CD4-positive, alpha-beta T cell (primary cell): Measurements from ENCODE around the gene SHISA6. TPM values are rescaled to one million over a fixed set of nuclear protein-coding genes. Genes with fewer than 3 reads are reported as not detected.

ENCODE experiments used
- ATAC-seq: fragments of 200-7000 bp; cut with Tn5 transposase; one replicate; pipeline ENCODE4 v1.10.0; 2022; ENCODE audit warnings: mild to moderate bottlenecking; ENCODE audit not compliant: poor library complexity
- CTCF ChIA-PET: fragments of 350-600 bp; sonication (Branson Sonifier 250); formaldehyde crosslinking; loops from one replicate; lab custom pipeline; 2021; ENCODE audit warnings: antibody characterized with exemption, inconsistent platforms; lab: Charles Lee
- POLR2A ChIA-PET: fragments of 350-600 bp; sonication (Branson Sonifier 250); formaldehyde crosslinking; loops from one replicate; lab custom pipeline; 2021; ENCODE audit warnings: antibody characterized with exemption, inconsistent platforms; lab: Charles Lee
- DNase-seq, 14 experiments: peaks; one replicate each; pipeline ENCODE4 v3.0.0-alpha.2; 2013 to 2020; ENCODE audit warnings: mixed read lengths in 2 of 14
- H3K27ac ChIP-seq, 2 donors: one replicate each; pipeline versions ENCODE4 v1.5.1 to v1.7.0; 2013; ENCODE audit warnings: low read length in 2 of 2, low read depth in 1 of 2, mild to moderate bottlenecking in 1 of 2
- H3K27me3 ChIP-seq, 2 experiments: 1 replicate in 1 of 2; 2 replicates in 1 of 2; pipeline versions ENCODE4 v1.6.1 to v1.7.0; 2013; ENCODE audit warnings: low read length in 2 of 2, control low read depth in 1 of 2, mild to moderate bottlenecking in 1 of 2, moderate library complexity in 1 of 2; ENCODE audit not compliant: insufficient read depth in 2 of 2, control insufficient read depth in 1 of 2
- H3K36me3 ChIP-seq: one replicate; pipeline ENCODE4 v1.6.1; 2013; ENCODE audit warnings: low read length, control low read depth; ENCODE audit not compliant: insufficient read depth
- H3K4me1 ChIP-seq: one replicate; pipeline ENCODE4 v1.6.1; 2013; ENCODE audit warnings: low read length, control low read depth; ENCODE audit not compliant: insufficient read depth
- H3K4me3 ChIP-seq: one replicate; pipeline ENCODE4 v1.5.1; 2013; ENCODE audit warnings: mild to moderate bottlenecking, low read length, moderate library complexity
- H3K9me3 ChIP-seq, 2 experiments: 1 replicate in 1 of 2; 2 replicates in 1 of 2; pipeline versions ENCODE4 v1.6.1 to v1.7.0; 2013; ENCODE audit warnings: low read length in 2 of 2, mild to moderate bottlenecking in 2 of 2, control low read depth in 1 of 2, moderate library complexity in 1 of 2; ENCODE audit not compliant: control insufficient read depth in 1 of 2, insufficient read depth in 1 of 2
- H3K27ac Mint-ChIP-seq: one replicate; pipeline ENCODE4 v1.8.0; 2020; ENCODE audit warnings: mixed read lengths
- H3K27me3 Mint-ChIP-seq: one replicate; pipeline ENCODE4 v1.8.0; 2021; ENCODE audit warnings: mixed read lengths
- H3K36me3 Mint-ChIP-seq: one replicate; pipeline ENCODE4 v1.8.0; 2021; ENCODE audit warnings: low read depth, mixed read lengths
- H3K4me1 Mint-ChIP-seq: one replicate; pipeline ENCODE4 v1.8.0; 2021; ENCODE audit warnings: low read depth, mixed read lengths
- H3K4me3 Mint-ChIP-seq: one replicate; pipeline ENCODE4 v1.8.0; 2020; ENCODE audit warnings: mild to moderate bottlenecking, mixed read lengths
- H3K9me3 Mint-ChIP-seq: one replicate; pipeline ENCODE4 v1.8.0; 2020; ENCODE audit warnings: mixed read lengths
- intact Hi-C, 2 experiments: fragments of 100-400 bp; cut with DNase I in 1 of 2; cut with micrococcal nuclease in 1 of 2; formaldehyde crosslinking; loops; one replicate each; pipeline versions ENCODE4 v1.15.1 to v1.9.0; 2023 to 2025; cut with DNase I, micrococcal nuclease
- total RNA-seq, 174 experiments: library from RNA in 2 of 174; stranded (reverse) in 2 of 174; gene quantifications; one replicate each; pipeline ENCODE4 v1.2.3 and lab custom pipeline; 2021 to 2026
- TF ChIP-seq, protein P1 (sequence below): fragments of 200-600 bp; IDR thresholded peaks from one replicate; pipeline ENCODE4 v1.8.0; 2022; ENCODE audit warnings: antibody characterized with exemption, mild to moderate bottlenecking

SHISA6 gene
- total RNA-seq, 2 experiments from 2014 or later = not detected

DNA sequence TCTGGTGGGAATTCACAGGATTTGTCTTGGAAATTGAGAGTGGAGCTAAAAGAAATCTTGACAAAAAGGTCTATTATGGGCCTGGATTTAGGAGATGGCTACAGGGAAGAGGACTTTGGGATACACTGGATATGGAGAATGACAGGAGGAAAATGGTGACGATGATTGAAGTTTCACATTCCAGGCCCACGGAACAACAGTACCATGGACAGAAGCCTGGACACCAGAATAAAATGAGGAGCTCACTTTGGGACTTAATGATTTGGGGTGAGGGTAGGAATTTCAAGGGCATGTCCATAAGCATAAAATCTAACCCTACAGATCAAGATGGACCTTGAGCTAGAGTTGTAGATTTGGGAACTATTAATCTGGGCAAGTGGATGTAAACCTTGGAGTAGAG lies 309.4 kb downstream of the SHISA6 start:
- H3K27ac ChIP-seq = no peak overlapping the region
- no peaks in the 10 kb centered on the region for H3K4me1 ChIP-seq
- peaks cover 6% of the 10 kb centered on the region for H3K9me3 Mint-ChIP-seq
- DNase-seq (no peak), ATAC-seq (no peak)
- H3K4me1 Mint-ChIP-seq = no peaks in the 10 kb centered on the region
- no peaks in the 10 kb centered on the region for H3K27me3 Mint-ChIP-seq
- H3K4me3 Mint-ChIP-seq = no peak overlapping the region
- no peaks in the 10 kb centered on the region for H3K36me3 Mint-ChIP-seq
- no peaks in the 10 kb centered on the region for H3K27me3 ChIP-seq
- POLR2A ChIA-PET = no interaction called here
- H3K9me3 ChIP-seq = peaks cover 0 to 5% of the 10 kb centered on the region in 2 experiments
- intact Hi-C loops = no loop called here
- TF ChIP-seq, protein P1, sequence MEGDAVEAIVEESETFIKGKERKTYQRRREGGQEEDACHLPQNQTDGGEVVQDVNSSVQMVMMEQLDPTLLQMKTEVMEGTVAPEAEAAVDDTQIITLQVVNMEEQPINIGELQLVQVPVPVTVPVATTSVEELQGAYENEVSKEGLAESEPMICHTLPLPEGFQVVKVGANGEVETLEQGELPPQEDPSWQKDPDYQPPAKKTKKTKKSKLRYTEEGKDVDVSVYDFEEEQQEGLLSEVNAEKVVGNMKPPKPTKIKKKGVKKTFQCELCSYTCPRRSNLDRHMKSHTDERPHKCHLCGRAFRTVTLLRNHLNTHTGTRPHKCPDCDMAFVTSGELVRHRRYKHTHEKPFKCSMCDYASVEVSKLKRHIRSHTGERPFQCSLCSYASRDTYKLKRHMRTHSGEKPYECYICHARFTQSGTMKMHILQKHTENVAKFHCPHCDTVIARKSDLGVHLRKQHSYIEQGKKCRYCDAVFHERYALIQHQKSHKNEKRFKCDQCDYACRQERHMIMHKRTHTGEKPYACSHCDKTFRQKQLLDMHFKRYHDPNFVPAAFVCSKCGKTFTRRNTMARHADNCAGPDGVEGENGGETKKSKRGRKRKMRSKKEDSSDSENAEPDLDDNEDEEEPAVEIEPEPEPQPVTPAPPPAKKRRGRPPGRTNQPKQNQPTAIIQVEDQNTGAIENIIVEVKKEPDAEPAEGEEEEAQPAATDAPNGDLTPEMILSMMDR = no peak
- H3K27ac Mint-ChIP-seq = no peak overlapping the region
- CTCF ChIA-PET = no interaction called here
- H3K4me3 ChIP-seq = no peak overlapping the region
- H3K36me3 ChIP-seq = no peaks in the 10 kb centered on the region

GRCh38 chr17:11551442-11551841 lies 310.4 kb downstream of the SHISA6 start:
- H3K27me3 Mint-ChIP-seq = no peaks in the 10 kb centered on the region
- no peak for ATAC-seq
- no peak overlapping the region for H3K27ac ChIP-seq
- DNase-seq = no peak
- TF ChIP-seq, protein P1 = no peak
- H3K9me3 Mint-ChIP-seq = peaks cover 10% of the 10 kb centered on the region
- CTCF ChIA-PET = no interaction called here
- H3K27ac Mint-ChIP-seq = no peak overlapping the region
- H3K36me3 ChIP-seq = no peaks in the 10 kb centered on the region
- H3K9me3 ChIP-seq = peaks cover 0 to 3% of the 10 kb centered on the region in 2 experiments
- no peaks in the 10 kb centered on the region for H3K36me3 Mint-ChIP-seq
- no peaks in the 10 kb centered on the region for H3K4me1 Mint-ChIP-seq
- no peak overlapping the region for H3K4me3 Mint-ChIP-seq
- intact Hi-C loops = no loop called here
- H3K4me3 ChIP-seq = no peak overlapping the region
- POLR2A ChIA-PET = no interaction called here
- H3K27me3 ChIP-seq = no peaks in the 10 kb centered on the region
- no peaks in the 10 kb centered on the region for H3K4me1 ChIP-seq

- Mint-ChIP-seq H3K27ac (no peak overlapping the region), H3K27me3 (no peaks in the 10 kb centered on the region), H3K4me1 (no peaks in the 10 kb centered on the region), H3K36me3 (no peaks in the 10 kb centered on the region), H3K9me3 (peaks cover 10% of the 10 kb centered on the region), H3K4me3 (no peak overlapping the region)
- Histone ChIP-seq H3K27ac (no peak overlapping the region), H3K9me3 (peaks cover 0 to 8% of the 10 kb centered on the region in 2 experiments), H3K27me3 (no peaks in the 10 kb centered on the region), H3K4me1 (no peaks in the 10 kb centered on the region), H3K36me3 (no peaks in the 10 kb centered on the region), H3K4me3 (no peak overlapping the region)
- no peak for ATAC-seq
- DNase-seq = no peak
- ChIA-PET POLR2A (no interaction called here), CTCF (no interaction called here)
- TF ChIP-seq, protein P1 = no peak
- intact Hi-C loops = no loop called here
Observed at GRCh38 chr17:11553135-11553534, 312.1 kb downstream of the SHISA6 start.
